NCI-H1092 treated with DMSO at 0.1 percent for 48 hours (cell line): Measurements from ENCODE around the gene TBC1D22A.

Experiments used
- DNase-seq: peaks from one replicate; lab custom pipeline; 2025; lab: John Stamatoyannopoulos, UW

The TBC1D22A gene

DNA sequence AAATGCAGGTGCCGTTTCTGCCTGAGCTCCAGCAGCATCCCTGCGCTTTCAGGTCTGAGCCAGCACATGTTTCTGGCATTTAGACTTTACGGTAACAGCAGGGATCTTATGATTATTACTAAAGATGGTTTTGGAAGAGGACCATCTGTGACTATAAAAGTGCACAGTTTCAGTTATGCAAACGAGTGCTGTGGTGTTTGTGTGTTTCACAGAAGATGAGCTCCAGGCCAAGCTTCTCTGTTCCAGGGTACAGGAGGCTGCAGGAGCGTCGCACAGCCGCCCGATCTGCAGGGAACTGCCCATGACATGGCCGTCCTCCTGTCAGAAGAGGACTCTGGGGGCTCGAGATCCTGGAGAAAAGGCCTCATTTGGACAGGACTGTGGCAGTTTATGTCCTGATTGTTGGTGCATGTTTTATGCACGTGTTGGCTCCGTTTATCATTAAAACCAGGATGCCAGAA lies 297.3 kb downstream of the TBC1D22A start:
- no peak for DNase-seq

DNA sequence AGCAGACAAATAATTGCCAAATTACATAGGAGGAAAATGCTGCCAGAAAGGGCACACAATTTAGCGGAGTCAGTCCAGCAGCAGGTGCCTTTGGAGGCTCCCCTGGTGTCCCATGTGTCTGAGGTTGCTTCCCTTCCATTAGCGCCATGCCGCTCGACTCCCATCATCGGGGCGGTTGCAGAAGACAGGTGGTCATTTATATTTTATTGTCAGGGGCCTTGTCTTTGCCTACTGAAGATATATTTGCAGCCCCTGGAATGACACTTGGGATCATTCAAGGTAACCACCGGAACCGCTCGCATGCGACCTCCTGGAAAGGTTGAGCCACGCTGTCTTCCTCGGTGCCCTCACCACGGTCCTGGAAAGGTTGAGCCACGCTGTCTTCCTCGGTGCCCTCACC lies 298.3 kb downstream of the TBC1D22A start:
- no peak for DNase-seq

DNA sequence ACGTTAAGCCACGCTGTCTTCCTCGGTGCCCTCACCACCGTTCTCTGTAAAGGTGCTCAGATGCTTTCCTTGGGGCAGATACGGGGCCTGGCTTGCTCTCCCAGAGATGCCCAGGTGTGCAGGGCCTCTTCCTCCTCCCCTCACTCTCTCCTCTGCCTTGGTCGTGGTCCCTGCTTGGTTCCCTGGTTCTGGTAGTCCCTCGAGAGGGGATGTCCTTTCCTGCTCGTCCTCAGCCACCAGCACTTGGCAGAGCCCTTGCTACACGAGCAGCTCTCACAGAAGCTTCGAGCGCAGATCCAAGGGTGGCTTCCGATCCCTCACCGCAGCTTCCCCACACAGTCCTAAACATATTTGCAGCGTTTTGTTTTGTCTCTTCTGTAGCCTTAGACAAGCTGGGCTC lies 298.8 kb downstream of the TBC1D22A start:
- no peak for DNase-seq

DNA sequence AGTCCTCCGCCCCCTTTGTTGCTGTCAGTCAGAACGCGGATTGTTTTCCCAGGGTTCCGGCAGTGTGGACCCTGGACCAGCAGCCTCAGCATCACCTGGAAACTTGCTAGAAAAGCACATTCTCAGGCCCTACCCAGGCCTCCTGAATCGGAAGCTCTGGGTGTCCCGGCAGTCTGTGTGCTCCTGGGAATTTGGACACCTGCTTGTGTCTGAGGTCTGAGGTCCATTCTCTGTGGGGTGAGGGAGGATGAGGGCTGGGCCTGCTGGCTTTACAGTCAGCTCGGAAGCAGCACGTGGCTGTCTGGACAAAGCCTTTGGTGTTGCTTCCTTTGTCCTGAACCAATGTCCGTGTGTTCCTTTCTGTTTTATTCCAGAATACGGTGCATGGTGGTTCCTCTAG lies 299.7 kb downstream of the TBC1D22A start:
- no peak for DNase-seq

DNA sequence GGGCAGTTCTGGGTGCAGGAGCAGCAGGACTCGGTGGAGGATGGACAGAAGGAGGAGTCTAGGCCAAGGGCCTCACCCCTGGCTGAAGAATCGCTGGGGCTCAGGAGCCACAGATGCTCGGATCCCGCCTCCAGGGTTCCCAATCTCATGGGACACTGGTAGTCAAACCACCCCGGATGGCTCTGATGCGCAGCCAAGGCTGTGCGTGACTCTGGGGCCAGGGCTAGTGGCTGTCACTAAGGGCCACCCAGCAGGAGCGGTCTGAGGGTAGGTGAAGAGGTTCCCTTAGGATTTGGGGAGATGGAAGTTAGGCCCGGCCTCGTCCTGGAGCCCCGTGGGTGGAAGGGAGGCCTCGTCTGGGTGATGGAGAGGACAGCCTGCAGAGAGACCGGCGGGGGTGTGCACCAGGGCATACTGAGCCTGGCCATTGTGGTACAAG lies 300.6 kb downstream of the TBC1D22A start:
- no peak for DNase-seq

DNA sequence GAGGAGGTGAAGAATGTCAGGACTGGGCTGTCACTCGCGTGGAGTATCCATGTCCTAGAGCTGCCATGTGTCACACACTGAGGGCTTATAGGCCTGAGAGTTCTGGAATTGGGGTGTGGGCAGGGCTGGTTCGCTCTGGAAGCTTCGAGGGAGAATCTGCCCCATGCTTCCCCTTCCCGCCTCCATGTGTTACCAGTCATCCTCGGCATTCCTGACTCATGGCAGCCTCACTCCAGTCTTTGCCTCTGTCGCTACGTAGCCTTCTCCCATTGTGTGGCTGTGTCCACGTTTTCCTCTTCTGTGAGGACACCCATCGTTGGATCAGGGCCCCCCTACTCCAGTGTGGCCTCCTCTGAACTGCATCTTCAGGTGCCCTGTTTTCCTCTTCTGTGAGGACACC lies 301.2 kb downstream of the TBC1D22A start:
- DNase-seq: no peak

DNA sequence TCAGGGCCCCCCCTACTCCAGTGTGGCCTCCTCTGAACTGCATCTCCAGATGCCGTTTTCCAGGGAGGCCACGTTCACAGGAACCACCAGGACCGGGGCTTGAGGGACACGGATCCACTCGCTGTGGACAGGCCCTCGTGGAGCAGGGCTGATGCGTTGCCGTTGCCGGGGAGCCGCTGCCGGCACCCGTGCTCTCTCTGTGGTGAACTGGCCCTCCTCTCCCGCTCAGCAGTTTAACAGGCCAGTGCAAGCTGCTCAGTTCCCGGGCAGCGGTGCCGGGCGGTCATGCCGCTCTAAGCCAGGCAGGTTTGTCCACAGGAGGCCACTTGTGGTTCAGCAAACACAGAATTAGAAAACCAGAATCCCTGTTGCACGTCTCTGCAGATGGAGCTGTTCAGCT lies 301.6 kb downstream of the TBC1D22A start:
- DNase-seq: no peak

DNA sequence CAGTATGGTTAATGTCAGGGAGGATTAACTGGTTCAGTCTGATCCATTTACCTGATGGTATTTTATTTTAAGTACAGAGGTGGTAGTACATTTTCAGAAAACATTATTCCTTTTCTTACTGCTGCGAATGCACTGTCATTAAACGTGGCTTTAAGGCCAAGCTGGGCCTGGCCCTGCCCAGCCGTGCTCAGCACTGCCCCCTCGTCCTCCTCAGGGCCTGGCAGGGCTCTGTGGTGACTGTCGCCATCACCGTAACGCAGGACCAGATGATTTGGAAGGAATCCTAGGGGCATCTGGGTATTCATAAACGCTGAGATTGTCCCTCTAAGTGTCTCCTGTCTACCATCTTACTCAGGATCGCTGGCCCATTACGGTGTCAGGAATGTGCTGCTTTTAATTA lies 302.0 kb downstream of the TBC1D22A start:
- no peak for DNase-seq

DNA sequence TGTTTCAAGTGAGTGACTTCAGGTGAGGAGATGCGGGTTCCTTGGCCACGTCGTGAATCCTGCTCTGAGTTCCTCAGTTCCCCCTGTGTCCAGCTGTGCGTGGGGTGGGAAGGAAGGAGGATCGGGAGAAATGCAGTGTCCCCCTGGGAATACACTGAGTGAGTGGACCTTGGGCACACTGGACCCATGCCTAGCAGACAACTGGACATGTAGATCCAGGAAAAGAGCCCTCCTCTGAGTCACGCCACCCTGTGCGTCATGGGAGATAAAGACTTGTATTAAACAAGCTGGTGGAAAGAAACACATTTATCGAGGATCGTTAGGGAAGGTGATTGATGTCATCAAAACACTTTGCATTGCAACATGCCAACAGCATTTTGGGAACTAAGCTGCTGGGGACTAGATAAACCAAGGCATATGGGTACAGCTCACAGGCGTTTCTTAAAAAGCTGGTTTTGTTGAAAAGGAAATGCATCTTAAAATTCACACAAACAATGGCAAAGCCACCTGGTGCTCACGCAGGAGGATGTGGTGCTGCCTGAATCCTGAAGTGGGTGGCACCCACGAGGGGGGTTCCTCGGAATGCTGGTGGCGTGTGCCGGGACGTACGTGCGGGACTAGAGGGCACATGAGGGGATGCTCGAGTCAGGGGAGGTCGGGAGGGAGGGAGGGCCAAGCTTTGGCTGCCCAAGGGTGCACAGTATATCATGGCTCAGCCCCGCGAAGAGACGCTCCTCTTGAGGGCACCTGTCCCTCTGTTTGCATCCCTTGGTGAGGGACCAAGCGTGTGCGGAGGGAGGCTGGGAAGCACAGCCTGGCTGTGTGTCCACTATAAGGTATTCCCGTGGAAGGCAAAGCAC lies 303.5 kb downstream of the TBC1D22A start:
- no peak for DNase-seq

DNA sequence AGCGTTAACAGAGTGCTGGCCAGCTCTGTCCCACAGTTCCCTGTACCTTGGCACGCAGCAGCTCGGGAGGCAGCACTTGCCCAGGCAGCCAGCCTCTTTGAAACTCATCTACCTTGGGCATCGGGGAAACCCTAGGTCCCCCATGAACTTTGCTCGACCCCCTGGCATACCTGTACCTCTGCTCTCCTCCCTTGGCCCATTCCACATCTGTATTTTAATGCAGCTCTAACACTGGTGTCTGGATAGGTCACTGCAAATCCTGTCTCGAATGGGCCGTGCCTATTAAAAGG lies 304.1 kb downstream of the TBC1D22A start:
- DNase-seq: no peak

DNA sequence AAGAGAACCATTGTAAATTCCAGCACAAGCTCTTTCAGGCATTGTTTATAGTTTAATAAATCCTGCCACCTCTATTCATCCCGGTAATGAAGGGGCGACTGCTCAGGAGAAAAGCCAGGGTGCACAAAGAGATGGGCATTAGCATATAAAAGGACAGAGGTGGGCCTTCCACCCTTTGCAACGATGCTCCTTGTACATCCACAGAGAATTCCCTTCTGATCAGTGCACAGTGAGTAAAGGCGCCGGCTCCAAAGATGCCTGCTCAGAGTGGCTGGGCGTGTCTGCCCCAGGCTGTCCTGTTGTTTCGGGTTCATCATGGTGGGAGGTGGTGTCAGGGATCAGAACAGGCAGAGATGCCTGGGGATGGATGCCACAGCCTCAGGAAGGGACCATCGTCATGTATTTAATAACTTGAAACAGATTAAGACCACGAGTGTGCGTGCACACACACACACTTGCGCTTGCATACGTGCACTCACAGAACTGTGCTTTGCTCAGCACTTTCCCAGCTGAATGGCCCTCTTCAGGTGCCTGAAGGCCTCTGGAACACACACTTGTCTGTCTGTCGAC lies 305.0 kb downstream of the TBC1D22A start:
- no peak for DNase-seq

DNA sequence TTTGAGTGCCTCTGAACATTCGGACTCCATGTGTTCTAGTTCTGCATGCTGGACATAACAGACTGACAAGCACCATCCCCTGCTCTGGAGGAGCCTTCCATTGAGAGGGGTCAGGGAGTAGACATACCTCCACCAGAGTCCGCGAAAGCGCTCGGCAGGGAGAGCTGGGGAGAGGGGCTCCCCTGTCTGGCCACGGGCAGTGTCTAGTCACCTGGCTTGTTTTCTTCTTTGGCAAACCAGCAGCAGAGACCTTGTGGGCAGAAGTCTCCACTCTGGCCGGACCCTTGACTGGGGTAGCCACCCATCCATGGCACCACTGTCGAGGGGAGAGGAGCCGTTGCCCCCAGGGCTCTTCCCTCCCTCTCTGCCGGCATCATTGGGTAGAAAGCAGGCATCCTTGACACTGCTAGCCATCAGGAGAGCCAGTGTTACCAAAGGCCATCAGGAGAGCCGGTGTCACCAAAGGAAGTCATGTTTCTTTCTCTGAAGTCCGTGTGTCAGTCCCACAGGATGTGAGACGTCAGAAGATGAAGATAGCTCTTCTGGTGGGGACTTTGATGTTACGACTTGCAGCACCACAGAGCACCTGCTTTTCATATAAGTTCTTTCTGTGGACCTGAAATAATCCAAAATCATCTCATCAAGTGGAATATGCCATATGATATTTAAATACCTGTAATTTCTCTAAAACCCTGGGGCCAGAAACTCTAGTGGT lies 305.6 kb downstream of the TBC1D22A start:
- DNase-seq: no peak

DNA sequence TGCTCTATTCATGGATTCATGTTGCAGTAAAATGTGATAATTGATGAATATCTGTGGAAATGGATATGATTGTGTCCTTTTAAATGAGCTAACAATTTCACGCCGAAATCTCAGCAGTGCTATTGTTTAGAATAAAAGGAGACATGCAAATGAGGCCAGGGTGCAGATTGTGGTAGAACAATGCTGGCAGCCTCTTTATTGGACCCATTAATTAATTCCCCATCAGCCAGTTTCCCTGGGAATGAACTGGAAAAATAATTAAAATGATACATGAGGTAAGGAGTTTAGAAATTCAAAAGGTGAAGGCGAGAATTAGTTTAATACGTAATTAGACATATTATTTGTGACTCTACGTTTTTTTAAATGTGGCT lies 306.2 kb downstream of the TBC1D22A start:
- DNase-seq: no peak

DNA sequence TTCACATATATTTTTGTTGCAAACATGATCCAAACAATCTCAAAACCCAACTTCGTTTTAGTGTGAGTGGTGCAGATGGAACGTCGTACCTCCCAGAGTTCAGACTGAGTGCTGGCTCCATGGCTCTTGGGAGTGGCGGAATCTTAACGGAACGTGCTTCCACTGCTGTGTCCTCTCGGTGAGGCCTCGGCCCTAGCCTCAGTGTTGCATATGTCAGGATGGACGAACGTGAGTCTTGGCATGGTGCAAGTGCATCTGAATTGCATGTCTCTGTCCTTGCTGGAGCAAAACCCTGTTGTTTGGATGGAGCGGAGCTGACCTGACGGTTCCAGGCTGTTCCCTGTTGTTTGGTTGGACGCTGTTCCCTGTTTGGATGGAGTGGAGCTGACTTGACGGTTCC lies 306.8 kb downstream of the TBC1D22A start:
- DNase-seq: no peak

DNA sequence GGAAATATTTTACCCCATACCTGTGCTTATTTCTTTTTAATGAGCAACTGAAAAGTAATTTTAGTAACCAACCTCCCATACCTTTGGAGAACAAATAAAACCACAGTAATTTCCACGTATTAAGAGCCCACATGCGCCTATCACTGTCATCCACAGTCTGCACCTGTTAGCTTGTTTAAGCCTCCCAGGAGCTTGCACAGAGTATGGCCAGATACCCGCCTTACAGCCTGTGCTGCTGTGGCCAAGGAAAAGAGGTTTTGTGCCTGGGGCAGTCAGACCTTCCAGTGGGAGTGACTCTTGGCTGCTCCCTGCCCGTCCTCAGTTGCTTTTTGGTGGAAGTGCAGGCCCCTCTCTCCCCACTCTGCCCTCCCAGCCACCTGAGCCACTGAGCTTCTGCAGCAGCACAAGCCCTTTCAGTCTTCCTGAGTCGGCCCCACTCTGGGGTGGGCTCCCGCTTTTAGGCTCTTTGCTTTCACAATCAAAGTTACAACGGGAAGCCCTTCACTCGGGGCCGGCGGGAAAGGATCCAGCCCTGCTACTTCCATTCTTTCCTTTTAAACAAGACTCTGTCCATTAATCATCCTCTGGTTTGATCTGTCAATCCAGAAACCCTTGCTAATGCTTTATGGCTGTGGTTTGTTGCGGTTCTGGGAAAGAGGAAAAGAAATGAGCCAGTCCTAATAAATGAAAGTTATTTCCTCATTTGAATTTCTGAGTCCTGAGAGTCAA lies 308.8 kb downstream of the TBC1D22A start:
- no peak for DNase-seq

DNA sequence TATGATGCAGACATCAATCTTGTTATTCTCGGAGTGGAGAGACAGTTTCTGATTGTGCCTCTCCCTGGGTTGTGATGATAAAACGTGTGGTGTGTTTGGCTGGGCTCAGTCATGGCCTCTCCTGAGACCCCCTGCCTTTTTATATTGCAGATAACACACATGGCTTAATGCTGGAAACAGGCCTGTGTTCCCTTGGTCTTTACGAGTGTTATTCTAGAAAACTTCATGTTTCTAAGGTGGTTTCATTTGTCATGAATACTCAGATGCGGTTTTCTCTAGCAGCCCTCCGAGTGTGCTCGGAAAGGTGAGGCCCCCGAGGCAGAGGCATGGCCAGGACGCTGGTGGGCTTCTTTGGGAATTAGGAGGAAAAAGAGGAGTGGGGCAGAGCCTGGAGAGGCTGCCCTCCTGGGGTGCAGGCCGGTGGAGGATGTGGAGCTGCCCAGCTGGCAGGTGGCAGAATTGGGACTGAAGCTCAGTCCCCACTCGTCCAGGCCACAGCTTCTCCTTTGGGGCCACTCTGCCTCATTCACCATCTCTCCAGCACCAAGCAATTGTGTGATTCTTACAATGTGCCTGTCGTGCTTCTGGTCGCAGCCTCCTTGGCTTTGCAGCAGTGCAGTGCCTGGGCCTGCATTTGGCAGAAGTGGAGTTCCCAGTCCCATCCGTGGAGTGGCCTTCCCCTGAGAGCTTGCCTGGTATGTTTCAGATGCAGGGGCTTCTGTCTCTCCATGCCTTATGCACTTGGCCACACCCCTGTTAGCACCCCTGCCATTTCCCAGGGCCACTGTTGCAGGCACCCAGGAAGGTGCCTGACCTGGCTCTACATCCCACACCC lies 309.6 kb downstream of the TBC1D22A start:
- DNase-seq: no peak

DNA sequence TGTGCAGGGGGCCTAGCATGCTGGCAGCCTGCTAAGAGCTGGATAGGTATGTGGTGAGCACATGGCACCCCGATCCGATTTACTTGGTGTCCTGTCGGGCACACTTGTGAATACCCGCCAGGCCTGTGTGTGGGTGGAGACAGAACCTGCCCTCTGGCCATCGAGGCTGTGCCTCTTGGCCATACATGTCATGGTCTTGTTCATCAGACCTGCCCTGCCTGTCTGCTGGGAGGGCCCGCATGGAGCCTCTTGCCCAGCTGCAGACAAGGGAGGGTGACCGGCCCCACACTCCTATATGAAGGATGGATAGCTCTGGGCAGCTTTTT lies 310.2 kb downstream of the TBC1D22A start:
- no peak for DNase-seq

DNA sequence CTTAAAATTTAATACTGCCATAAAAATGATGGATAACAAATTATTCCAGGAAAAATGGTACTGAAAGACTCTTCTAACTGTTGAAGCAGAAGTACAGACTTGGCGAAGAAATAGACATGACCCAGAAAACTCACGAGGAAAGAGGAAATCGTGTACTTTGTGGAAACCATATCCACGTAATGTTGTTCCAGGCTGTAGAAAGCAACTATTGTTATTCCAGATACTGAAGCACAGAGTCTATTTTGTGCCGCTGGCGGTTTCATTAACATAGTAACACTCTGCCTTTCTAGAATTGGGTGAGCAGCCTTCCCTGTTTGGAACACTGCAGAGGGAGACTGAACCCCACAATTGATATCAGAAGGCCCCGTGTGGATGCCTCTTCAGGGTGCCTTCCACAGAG lies 310.6 kb downstream of the TBC1D22A start:
- DNase-seq: no peak

DNA sequence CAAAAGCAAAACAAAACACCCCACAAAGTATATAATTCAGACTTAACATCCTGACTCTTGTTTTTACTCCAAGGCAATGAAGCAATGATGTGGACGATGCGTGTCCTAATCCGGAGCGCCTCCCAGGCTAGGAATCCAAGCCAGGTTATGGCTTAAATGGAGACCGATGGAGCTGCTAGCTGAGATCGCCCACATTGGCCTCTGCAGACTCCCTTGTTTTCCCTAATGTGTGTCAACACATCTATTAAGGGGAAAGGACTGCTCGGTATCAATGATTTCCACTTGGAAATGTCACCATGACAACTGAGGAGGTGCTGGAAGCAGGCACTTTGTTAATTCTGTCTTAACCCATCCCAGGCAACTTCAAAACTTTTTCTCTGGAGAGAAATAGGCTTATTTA lies 311.7 kb downstream of the TBC1D22A start:
- no peak for DNase-seq

DNA sequence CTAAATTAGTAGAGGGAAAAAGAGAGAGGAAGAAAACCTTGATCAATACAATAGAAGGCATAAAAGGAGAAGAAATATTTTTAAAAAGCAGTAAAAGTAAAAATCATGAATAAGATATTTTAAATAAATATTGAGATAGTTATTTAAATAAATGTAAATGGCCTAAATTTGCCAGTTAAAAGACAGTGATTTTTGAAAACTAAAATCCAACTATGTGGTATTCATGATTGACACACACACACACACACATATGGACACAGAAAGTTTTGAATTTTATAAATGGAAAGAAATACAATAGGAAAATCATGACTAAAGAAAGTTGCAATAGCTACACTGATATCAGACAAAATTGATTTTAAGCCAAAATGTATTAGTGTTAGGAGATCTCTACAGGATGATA lies 313.1 kb downstream of the TBC1D22A start:
- no peak for DNase-seq

DNA sequence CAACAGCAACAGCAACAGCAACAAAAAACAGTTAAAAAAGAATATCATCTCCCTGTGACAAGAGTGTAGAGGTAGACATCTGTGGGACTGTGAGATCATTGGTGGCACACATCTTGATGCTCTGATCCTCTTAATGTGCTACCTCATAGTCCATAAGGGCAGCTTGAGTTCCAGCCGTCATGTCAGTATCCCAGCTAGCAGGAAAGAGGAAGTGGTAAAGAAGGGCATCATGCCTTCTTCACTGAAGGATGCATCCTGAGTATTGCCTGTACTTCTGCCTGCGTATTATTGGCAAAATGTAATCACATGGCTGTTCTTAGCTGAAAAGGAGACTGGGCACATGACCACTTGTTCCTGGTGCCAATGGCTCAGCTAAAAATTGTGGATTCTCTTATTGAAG lies 314.3 kb downstream of the TBC1D22A start:
- DNase-seq: no peak

DNA sequence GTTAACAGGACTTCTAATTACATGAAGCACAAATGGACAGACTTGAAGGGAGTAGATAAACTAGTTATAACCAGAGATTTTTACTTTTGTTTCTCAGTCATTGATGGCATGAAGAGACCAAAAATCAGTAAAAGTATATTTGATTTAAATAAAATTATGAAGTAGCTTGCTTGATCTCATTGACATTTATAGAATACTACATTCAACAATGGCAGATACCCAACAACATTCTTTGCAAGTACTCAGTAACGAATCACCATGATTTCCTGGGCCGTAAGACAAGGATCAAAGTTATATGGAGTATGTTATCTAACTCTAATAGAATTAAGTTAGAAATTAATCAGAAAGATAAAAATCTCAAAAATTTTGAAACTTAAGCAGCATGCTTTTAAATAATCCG lies 317.6 kb downstream of the TBC1D22A start:
- DNase-seq: no peak
